ENCODE data around the gene NLRP11.
"Not testable (repeated sequence)": the region's sequence is repeated elsewhere in the genome, so short reads cannot be mapped to it uniquely, and the experiment has no call there.

NLRP11 gene

GRCh38 chr19:55778331-55778730 is 53.5 kb downstream of the NLRP11 start:
- H3K79me1 ChIP-seq (ENCODE audit: low read length), result no peaks in the 10 kb centered on the region
- no peak overlapping the region for H3K9ac ChIP-seq (ENCODE audit: low read length)
- H2AK5ac ChIP-seq (ENCODE audit: low read length), result no peak overlapping the region
- H3K79me2 ChIP-seq (ENCODE audit: control insufficient read depth, insufficient read depth, low read length), result no peaks in the 10 kb centered on the region
- no peak overlapping the region for H2BK15ac ChIP-seq (replicated peaks; ENCODE audit: low read depth)
- no peak overlapping the region for H3K4me2 ChIP-seq (ENCODE audit: low read length)
- no peaks in the 10 kb centered on the region for H3K27me3 ChIP-seq (ENCODE audit: insufficient read depth, low read length, poor library complexity)
- H3K4ac ChIP-seq (ENCODE audit: low read depth, low read length), result no peak overlapping the region
- DNase-seq, result no peak
- no peak overlapping the region for H2BK5ac ChIP-seq (ENCODE audit: low read length)
- no peak overlapping the region for H4K8ac ChIP-seq (ENCODE audit: low read depth, low read length)
- no peak overlapping the region for H2BK120ac ChIP-seq (ENCODE audit: low read depth, low read length)
- no peak overlapping the region for H3K56ac ChIP-seq (ENCODE audit: low read length)
- H4K5ac ChIP-seq (ENCODE audit: low read length), result no peak overlapping the region
- H3K27ac ChIP-seq (ENCODE audit: low read depth, low read length), result no peak overlapping the region
- no peak overlapping the region for H3K4me3 ChIP-seq (ENCODE audit: low read length)
- H3K18ac ChIP-seq (ENCODE audit: low read length), result no peak overlapping the region
- H3K4me1 ChIP-seq (ENCODE audit: control insufficient read depth, low read depth, low read length), result no peaks in the 10 kb centered on the region
- H3K36me3 ChIP-seq (ENCODE audit: control insufficient read depth, insufficient read depth, low read length), result no peaks in the 10 kb centered on the region
- WGBS (ENCODE audit: extremely low coverage, insufficient coverage, low lambda C conversion rate), result no CpG with 5 or more reads among the region's 16 CpGs
- H3K23ac ChIP-seq (ENCODE audit: low read length), result no peak overlapping the region

- WGBS (ENCODE audit: extremely low coverage, insufficient coverage, low lambda C conversion rate), result no CpG with 5 or more reads among the region's 7 CpGs
- no peak overlapping the region for H3K23ac ChIP-seq (ENCODE audit: low read length)
- no peak overlapping the region for H2AK5ac ChIP-seq (ENCODE audit: low read length)
Observed at GRCh38 chr19:55777528-55777927, 54.3 kb downstream of the NLRP11 start.

GRCh38 chr19:55769632-55770031 is 62.2 kb downstream of the NLRP11 start:
- WGBS (ENCODE audit: extremely low coverage, insufficient coverage, low lambda C conversion rate), result no CpG with 5 or more reads among the region's 3 CpGs
- not testable (repeated sequence) for H2BK5ac ChIP-seq (ENCODE audit: low read length); H3K79me2 ChIP-seq (ENCODE audit: control insufficient read depth, insufficient read depth, low read length); H3K4ac ChIP-seq (ENCODE audit: low read depth, low read length); H2AK5ac ChIP-seq (ENCODE audit: low read length); H3K9ac ChIP-seq (ENCODE audit: low read length); H3K4me1 ChIP-seq (ENCODE audit: control insufficient read depth, low read depth, low read length); H2BK15ac ChIP-seq (replicated peaks; ENCODE audit: low read depth); H4K8ac ChIP-seq (ENCODE audit: low read depth, low read length); H3K4me3 ChIP-seq (ENCODE audit: low read length); H3K27me3 ChIP-seq (ENCODE audit: insufficient read depth, low read length, poor library complexity); H4K5ac ChIP-seq (ENCODE audit: low read length); H3K23ac ChIP-seq (ENCODE audit: low read length); H2BK120ac ChIP-seq (ENCODE audit: low read depth, low read length); H3K18ac ChIP-seq (ENCODE audit: low read length); H3K4me2 ChIP-seq (ENCODE audit: low read length); H3K56ac ChIP-seq (ENCODE audit: low read length); DNase-seq; H3K36me3 ChIP-seq (ENCODE audit: control insufficient read depth, insufficient read depth, low read length); H3K79me1 ChIP-seq (ENCODE audit: low read length); H3K27ac ChIP-seq (ENCODE audit: low read depth, low read length)

More at GRCh38 chr19:55777528-55777927, 54.3 kb downstream of the NLRP11 start:
- Histone ChIP-seq H2BK15ac (replicated peaks; ENCODE audit: low read depth) (no peak overlapping the region), H3K56ac (ENCODE audit: low read length) (no peak overlapping the region), H3K79me2 (ENCODE audit: control insufficient read depth, insufficient read depth, low read length) (no peaks in the 10 kb centered on the region), H3K9ac (ENCODE audit: low read length) (no peak overlapping the region), H3K4me3 (ENCODE audit: low read length) (no peak overlapping the region), H3K27ac (ENCODE audit: low read depth, low read length) (no peak overlapping the region), H3K27me3 (ENCODE audit: insufficient read depth, low read length, poor library complexity) (no peaks in the 10 kb centered on the region), H3K18ac (ENCODE audit: low read length) (no peak overlapping the region), H3K4ac (ENCODE audit: low read depth, low read length) (no peak overlapping the region), H3K4me2 (ENCODE audit: low read length) (no peak overlapping the region), H4K8ac (ENCODE audit: low read depth, low read length) (no peak overlapping the region), H4K5ac (ENCODE audit: low read length) (no peak overlapping the region), H3K36me3 (ENCODE audit: control insufficient read depth, insufficient read depth, low read length) (no peaks in the 10 kb centered on the region), H2BK120ac (ENCODE audit: low read depth, low read length) (no peak overlapping the region), H3K4me1 (ENCODE audit: control insufficient read depth, low read depth, low read length) (no peaks in the 10 kb centered on the region), H3K79me1 (ENCODE audit: low read length) (no peaks in the 10 kb centered on the region), H2BK5ac (ENCODE audit: low read length) (no peak overlapping the region)
- DNase-seq, result no peak

- H2BK15ac ChIP-seq (replicated peaks; ENCODE audit: low read depth); H2BK5ac ChIP-seq (ENCODE audit: low read length); H3K9ac ChIP-seq (ENCODE audit: low read length); H3K18ac ChIP-seq (ENCODE audit: low read length); H3K79me2 ChIP-seq (ENCODE audit: control insufficient read depth, insufficient read depth, low read length); H3K27me3 ChIP-seq (ENCODE audit: insufficient read depth, low read length, poor library complexity); H3K79me1 ChIP-seq (ENCODE audit: low read length); H3K56ac ChIP-seq (ENCODE audit: low read length); H3K4me3 ChIP-seq (ENCODE audit: low read length); H2AK5ac ChIP-seq (ENCODE audit: low read length); H3K36me3 ChIP-seq (ENCODE audit: control insufficient read depth, insufficient read depth, low read length); H4K5ac ChIP-seq (ENCODE audit: low read length); H2BK120ac ChIP-seq (ENCODE audit: low read depth, low read length); H3K27ac ChIP-seq (ENCODE audit: low read depth, low read length); H3K23ac ChIP-seq (ENCODE audit: low read length); H3K4me1 ChIP-seq (ENCODE audit: control insufficient read depth, low read depth, low read length); H3K4me2 ChIP-seq (ENCODE audit: low read length); H4K8ac ChIP-seq (ENCODE audit: low read depth, low read length); H3K4ac ChIP-seq (ENCODE audit: low read depth, low read length); DNase-seq: not testable (repeated sequence)
- WGBS (ENCODE audit: extremely low coverage, insufficient coverage, low lambda C conversion rate), result no CpG with 5 or more reads among the region's 6 CpGs
Observed at GRCh38 chr19:55768818-55769217, 63.0 kb downstream of the NLRP11 start, which contains the start of gene RFPL4AL1. TSS of gene RFPL4AL1 (plus strand) at chr19:55769118. CDS start at chr19:55771805, 2,687 bp downstream.

GRCh38 chr19:55766466-55766865 is 65.3 kb downstream of the NLRP11 start:
- Histone ChIP-seq H2AK5ac (ENCODE audit: low read length) (no peak overlapping the region), H3K27me3 (ENCODE audit: insufficient read depth, low read length, poor library complexity) (no peaks in the 10 kb centered on the region), H3K23ac (ENCODE audit: low read length) (no peak overlapping the region), H3K9ac (ENCODE audit: low read length) (no peak overlapping the region), H3K4me2 (ENCODE audit: low read length) (no peak overlapping the region), H4K8ac (ENCODE audit: low read depth, low read length) (no peak overlapping the region), H3K4me3 (ENCODE audit: low read length) (no peak overlapping the region), H3K36me3 (ENCODE audit: control insufficient read depth, insufficient read depth, low read length) (no peaks in the 10 kb centered on the region), H2BK120ac (ENCODE audit: low read depth, low read length) (no peak overlapping the region), H3K4ac (ENCODE audit: low read depth, low read length) (no peak overlapping the region), H4K5ac (ENCODE audit: low read length) (no peak overlapping the region), H2BK15ac (replicated peaks; ENCODE audit: low read depth) (no peak overlapping the region), H3K27ac (ENCODE audit: low read depth, low read length) (no peak overlapping the region), H3K79me1 (ENCODE audit: low read length) (no peaks in the 10 kb centered on the region), H3K4me1 (ENCODE audit: control insufficient read depth, low read depth, low read length) (no peaks in the 10 kb centered on the region), H3K79me2 (ENCODE audit: control insufficient read depth, insufficient read depth, low read length) (no peaks in the 10 kb centered on the region), H2BK5ac (ENCODE audit: low read length) (no peak overlapping the region), H3K18ac (ENCODE audit: low read length) (no peak overlapping the region), H3K56ac (ENCODE audit: low read length) (no peak overlapping the region)
- no peak for DNase-seq
- no CpG with 5 or more reads among the region's 7 CpGs for WGBS (ENCODE audit: extremely low coverage, insufficient coverage, low lambda C conversion rate)

- H2BK15ac ChIP-seq (replicated peaks; ENCODE audit: low read depth); H3K36me3 ChIP-seq (ENCODE audit: control insufficient read depth, insufficient read depth, low read length); H4K5ac ChIP-seq (ENCODE audit: low read length); H3K9ac ChIP-seq (ENCODE audit: low read length); H2BK120ac ChIP-seq (ENCODE audit: low read depth, low read length); H3K4me2 ChIP-seq (ENCODE audit: low read length); H3K18ac ChIP-seq (ENCODE audit: low read length); H3K4me3 ChIP-seq (ENCODE audit: low read length); H2AK5ac ChIP-seq (ENCODE audit: low read length); H4K8ac ChIP-seq (ENCODE audit: low read depth, low read length); DNase-seq; H3K4ac ChIP-seq (ENCODE audit: low read depth, low read length); H3K56ac ChIP-seq (ENCODE audit: low read length); H3K79me1 ChIP-seq (ENCODE audit: low read length); H3K23ac ChIP-seq (ENCODE audit: low read length); H3K27ac ChIP-seq (ENCODE audit: low read depth, low read length); H3K4me1 ChIP-seq (ENCODE audit: control insufficient read depth, low read depth, low read length); H3K27me3 ChIP-seq (ENCODE audit: insufficient read depth, low read length, poor library complexity); H2BK5ac ChIP-seq (ENCODE audit: low read length); H3K79me2 ChIP-seq (ENCODE audit: control insufficient read depth, insufficient read depth, low read length): not testable (repeated sequence)
- WGBS (ENCODE audit: extremely low coverage, insufficient coverage, low lambda C conversion rate), result no CpG with 5 or more reads among the region's 3 CpGs
Observed at GRCh38 chr19:55758797-55759196, 73.0 kb downstream of the NLRP11 start, which contains the start of gene RFPL4A. TSS of gene RFPL4A (plus strand) at chr19:55759097. CDS start at chr19:55761801, 2,704 bp downstream.

Measured in mesendoderm (in vitro differentiated cells).